Measurements from ENCODE around the gene LIN7B.

DNA sequence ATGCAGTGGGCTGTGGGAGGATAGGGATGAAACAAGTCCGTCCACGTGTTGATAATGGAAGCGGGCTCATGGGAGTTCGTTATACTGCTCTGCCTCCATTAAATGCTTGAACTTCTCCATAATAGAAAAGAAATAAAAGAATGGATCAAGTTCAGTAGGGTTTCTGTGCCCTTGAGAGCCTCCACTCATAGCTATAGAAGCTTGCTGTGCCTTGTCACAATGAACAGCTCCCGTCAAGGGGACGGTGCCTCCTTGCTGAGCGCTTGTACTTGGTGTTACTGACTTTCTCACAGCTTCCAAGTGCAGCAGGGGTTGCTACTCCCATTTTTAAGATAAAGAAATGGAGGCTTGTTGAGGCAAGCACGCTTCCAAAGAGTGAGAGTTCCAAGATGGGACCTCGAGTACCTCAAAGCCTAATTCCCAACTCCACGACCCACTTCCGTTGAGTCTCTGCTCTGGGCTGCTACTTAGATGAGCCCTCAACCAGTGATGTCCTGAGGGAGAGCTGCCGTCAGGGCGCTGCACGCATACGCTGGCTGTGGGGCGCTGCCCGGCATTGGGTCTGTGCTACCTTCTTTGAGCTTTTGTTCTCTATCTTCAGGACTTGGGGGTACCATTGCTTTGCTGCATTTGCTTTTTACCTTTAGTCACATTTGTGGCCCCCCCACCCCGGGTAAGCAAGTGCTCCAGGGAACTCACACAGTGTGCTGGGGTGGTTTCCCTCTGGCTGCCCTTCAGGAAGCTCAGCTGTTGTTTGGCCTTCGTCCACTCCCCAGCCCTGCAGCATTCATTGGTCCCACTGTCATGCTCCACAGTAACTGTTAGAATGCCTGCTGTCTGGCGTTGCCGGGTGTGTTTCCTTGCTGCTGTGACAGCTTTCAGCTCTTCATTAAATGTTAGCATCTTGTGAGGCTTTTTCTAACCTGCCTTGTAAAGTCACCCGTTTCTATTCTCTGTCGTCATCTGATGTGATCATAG lies 19.4 kb upstream of the LIN7B start:
- no peak for TF ChIP-seq CTCF (conservative IDR thresholded peaks at IDR 0.05 in 1 of 2, IDR thresholded peaks at IDR 0.05 in 1 of 2; ENCODE audit: low read depth in 1 of 2, low read length in 2 of 2)
- TF ChIP-seq EZH2 (IDR thresholded peaks at IDR 0.05; ENCODE audit: low read length, missing control alignments) = no peak
